ENCODE data around the gene RCAN2.

GRCh38 chr6:46331461-46331860, 159.8 kb downstream of the RCAN2 start:
- TF ChIP-seq CTCF (conservative IDR thresholded peaks at IDR 0.05; ENCODE audit: low read depth, low read length) (no peak), EZH2 (IDR thresholded peaks at IDR 0.05; ENCODE audit: borderline replicate concordance, low read depth, low read length, poor library complexity, severe bottlenecking) (no peak)

Measured in A673 (cell line).